Type B pancreatic cell (in vitro differentiated cells): Measurements from ENCODE around the gene POMP. TPM values are rescaled to one million over a fixed set of nuclear protein-coding genes. Genes with fewer than 3 reads are reported as not detected.

Experiments used
- DNase-seq: peaks from one replicate; pipeline ENCODE4 v3.0.0; 2021; ENCODE audit warnings: mixed read lengths; ENCODE audit not compliant: unreplicated experiment; ENCODE audit errors: extremely low spot score
- H3K27ac Mint-ChIP-seq: 2 replicates; pipeline ENCODE4 v1.8.0; 2021; ENCODE audit warnings: mild to moderate bottlenecking, mixed read lengths
- H3K27me3 Mint-ChIP-seq: 2 replicates; pipeline ENCODE4 v1.8.0; 2021; ENCODE audit warnings: mixed read lengths
- H3K36me3 Mint-ChIP-seq: 2 replicates; pipeline ENCODE4 v1.8.0; 2021; ENCODE audit warnings: mixed read lengths
- H3K4me1 Mint-ChIP-seq: one replicate; pipeline ENCODE4 v1.8.0; 2021; ENCODE audit warnings: mixed read lengths; ENCODE audit not compliant: unreplicated experiment
- H3K4me3 Mint-ChIP-seq: 2 replicates; pipeline ENCODE4 v1.8.0; 2021; ENCODE audit warnings: mild to moderate bottlenecking, mixed read lengths
- H3K9me3 Mint-ChIP-seq: 2 replicates; pipeline ENCODE4 v1.8.0; 2021; ENCODE audit warnings: mixed read lengths
- CTCF ChIP-seq: fragments of 200-600 bp; sonication (generic); conservative IDR thresholded peaks from 2 replicates; pipeline ENCODE4 v1.5.0; 2021; ENCODE audit warnings: antibody characterized with exemption, mild to moderate bottlenecking
- total RNA-seq: library from RNA; stranded (reverse); gene quantifications from 2 replicates; pipeline ENCODE4 v1.2.1, GENCODE V29; 2021; ENCODE audit warnings: low replicate concordance

The POMP gene
- total RNA-seq, 1 donor from 2014 or later, result 59.4 TPM

- Mint-ChIP-seq H3K27ac (no peak overlapping the region), H3K36me3 (no peaks in the 10 kb centered on the region), H3K9me3 (no peaks in the 10 kb centered on the region), H3K4me3 (no peak overlapping the region), H3K4me1 (peaks cover 5% of the 10 kb centered on the region), H3K27me3 (peaks cover 13% of the 10 kb centered on the region)
- no peak for DNase-seq
- no peak for TF ChIP-seq CTCF
Measured at GRCh38 chr13:28638756-28639155, 20.2 kb upstream of the POMP start.

- Mint-ChIP-seq H3K9me3 (peaks cover 5% of the 10 kb centered on the region), H3K27ac (no peak overlapping the region), H3K4me1 (peaks cover 5% of the 10 kb centered on the region), H3K36me3 (no peaks in the 10 kb centered on the region), H3K4me3 (no peak overlapping the region), H3K27me3 (peaks cover 5% of the 10 kb centered on the region)
- no peak for TF ChIP-seq CTCF
- DNase-seq, result no peak
Measured at GRCh38 chr13:28640861-28641599, 17.9 kb upstream of the POMP start.

- no peak overlapping the region for H3K27ac Mint-ChIP-seq
- H3K36me3 Mint-ChIP-seq, result no peaks in the 10 kb centered on the region
- no peak overlapping the region for H3K4me3 Mint-ChIP-seq
- TF ChIP-seq CTCF, result no peak
- peaks cover 4% of the 10 kb centered on the region for H3K4me1 Mint-ChIP-seq
- no peak for DNase-seq
- H3K9me3 Mint-ChIP-seq, result peaks cover 5% of the 10 kb centered on the region
- H3K27me3 Mint-ChIP-seq, result peaks cover 4% of the 10 kb centered on the region
Measured at GRCh38 chr13:28641600-28641926, 17.4 kb upstream of the POMP start.

GRCh38 chr13:28650284-28650683 lies 8.6 kb upstream of the POMP start:
- Mint-ChIP-seq H3K9me3 (no peaks in the 10 kb centered on the region), H3K36me3 (peaks cover 7% of the 10 kb centered on the region), H3K4me1 (peaks cover 8% of the 10 kb centered on the region), H3K4me3 (no peak overlapping the region), H3K27me3 (no peaks in the 10 kb centered on the region), H3K27ac (no peak overlapping the region)
- DNase-seq, result no peak
- TF ChIP-seq CTCF, result no peak

GRCh38 chr13:28651810-28652401 lies 7.0 kb upstream of the POMP start:
- no peaks in the 10 kb centered on the region for H3K27me3 Mint-ChIP-seq
- no peaks in the 10 kb centered on the region for H3K9me3 Mint-ChIP-seq
- peaks cover 21% of the 10 kb centered on the region for H3K4me1 Mint-ChIP-seq
- no peak for TF ChIP-seq CTCF
- no peak overlapping the region for H3K27ac Mint-ChIP-seq
- DNase-seq, result no peak
- peaks cover 7% of the 10 kb centered on the region for H3K36me3 Mint-ChIP-seq
- no peak overlapping the region for H3K4me3 Mint-ChIP-seq
